BJ (cell line): ENCODE results near the gene LRRC1. TPM values are rescaled to one million over a fixed set of nuclear protein-coding genes. Genes with fewer than 3 reads are reported as not detected.

Source experiments
- CTCF ChIA-PET: fragments of 350-600 bp; formaldehyde crosslinking; extraction: SDS; loops from one replicate; lab custom pipeline; 2021; ENCODE audit warnings: antibody characterized with exemption, inconsistent platforms; lab: Yijun Ruan, JAX
- POLR2A ChIA-PET: fragments of 300-600 bp; sonication (Branson Sonifier 250); formaldehyde crosslinking; extraction: SDS; loops from one replicate; lab custom pipeline; 2021; ENCODE audit warnings: antibody characterized with exemption; lab: Charles Lee
- DNase-seq: peaks from one replicate; pipeline ENCODE4 v3.0.0-alpha.2; 2011; ENCODE audit warnings: low read depth
- H3K27me3 ChIP-seq: 2 replicates; pipeline ENCODE4 v1.6.0; 2011; ENCODE audit warnings: low read length; ENCODE audit not compliant: control insufficient read depth, insufficient read depth
- H3K36me3 ChIP-seq: 2 replicates; pipeline ENCODE4 v1.5.1; 2011; ENCODE audit warnings: low read length; ENCODE audit not compliant: control insufficient read depth, insufficient read depth
- H3K4me3 ChIP-seq: 2 replicates; pipeline ENCODE4 v1.5.1; 2011; ENCODE audit warnings: low read depth, mild to moderate bottlenecking, control low read depth, low read length
- CTCF ChIP-seq: IDR thresholded peaks from 2 replicates; pipeline ENCODE4 v1.5.1; 2011; ENCODE audit warnings: low read depth, mild to moderate bottlenecking, control low read depth, inconsistent platforms, low read length, moderate library complexity; ENCODE audit not compliant: insufficient read depth
- polyA plus RNA-seq: library from polyadenylated mRNA; depleted of rRNA; stranded (reverse); fragments of >200 nt; gene quantifications from 2 replicates; pipeline ENCODE4 v1.2.3, GENCODE V29; 2011

LRRC1 gene
- polyA plus RNA-seq, 1 experiment: 4.3 TPM

GRCh38 chr6:53813096-53813495 is 18.3 kb downstream of the LRRC1 start:
- ChIA-PET POLR2A (no interaction called here), CTCF (interaction anchor here (1.1 to 1.6 kb wide), 3 partner anchors 10 to 143 kb away, joined by 3 to 5 read pairs (median 4); no protein-coding TSS in a partner anchor)
- H3K36me3 ChIP-seq: no peaks in the 10 kb centered on the region
- no peak for TF ChIP-seq CTCF
- no peak overlapping the region for H3K4me3 ChIP-seq
- DNase-seq: no peak
- H3K27me3 ChIP-seq: no peaks in the 10 kb centered on the region

GRCh38 chr6:53813801-53814200 is 19.0 kb downstream of the LRRC1 start:
- TF ChIP-seq CTCF: no peak
- ChIA-PET POLR2A (no interaction called here), CTCF (interaction anchor here (1.5 to 1.6 kb wide), 2 partner anchors 79 to 142 kb away, joined by 4 to 5 read pairs; no protein-coding TSS in a partner anchor)
- Histone ChIP-seq H3K36me3 (no peaks in the 10 kb centered on the region), H3K27me3 (no peaks in the 10 kb centered on the region), H3K4me3 (no peak overlapping the region)
- DNase-seq: no peak

- POLR2A ChIA-PET: no interaction called here
- TF ChIP-seq CTCF: no peak
- CTCF ChIA-PET: interaction anchor here (1.5 to 2.0 kb wide), 3 partner anchors 8 to 142 kb away, joined by 4 to 8 read pairs (median 5); no protein-coding TSS in a partner anchor
- no peak for DNase-seq
- Histone ChIP-seq H3K27me3 (no peaks in the 10 kb centered on the region), H3K36me3 (no peaks in the 10 kb centered on the region), H3K4me3 (no peak overlapping the region)
These were observed 19.5 kb downstream of the LRRC1 start for GRCh38 chr6:53814353-53814752.

- H3K36me3 ChIP-seq: no peaks in the 10 kb centered on the region
- DNase-seq: peak; percentile 17
- no peak overlapping the region for H3K4me3 ChIP-seq
- TF ChIP-seq CTCF: no peak
- no peaks in the 10 kb centered on the region for H3K27me3 ChIP-seq
- ChIA-PET POLR2A (no interaction called here), CTCF (interaction anchor here (0.7 to 2.0 kb wide), 4 partner anchors 10 to 140 kb away, joined by 3 to 8 read pairs (median 3); no protein-coding TSS in a partner anchor)
These were observed 20.7 kb downstream of the LRRC1 start for GRCh38 chr6:53815381-53816119.

GRCh38 chr6:53818858-53819609 is 24.2 kb downstream of the LRRC1 start:
- Histone ChIP-seq H3K36me3 (no peaks in the 10 kb centered on the region), H3K4me3 (no peak overlapping the region), H3K27me3 (no peaks in the 10 kb centered on the region)
- TF ChIP-seq CTCF: no peak
- ChIA-PET POLR2A (no interaction called here), CTCF (no interaction called here)
- no peak for DNase-seq
